HG03097 (cell line): Measurements from ENCODE around the gene SMAD3.
"Not testable (repeated sequence)": the region's sequence is repeated elsewhere in the genome, so short reads cannot be mapped to it uniquely, and the experiment has no call there.

ENCODE experiments used
- ATAC-seq: cut with Tn5 transposase; IDR thresholded peaks from one replicate; pipeline ENCODE4 v1.9.1; 2021; ENCODE audit not compliant: unreplicated experiment, low FRiP score

Gene SMAD3

DNA sequence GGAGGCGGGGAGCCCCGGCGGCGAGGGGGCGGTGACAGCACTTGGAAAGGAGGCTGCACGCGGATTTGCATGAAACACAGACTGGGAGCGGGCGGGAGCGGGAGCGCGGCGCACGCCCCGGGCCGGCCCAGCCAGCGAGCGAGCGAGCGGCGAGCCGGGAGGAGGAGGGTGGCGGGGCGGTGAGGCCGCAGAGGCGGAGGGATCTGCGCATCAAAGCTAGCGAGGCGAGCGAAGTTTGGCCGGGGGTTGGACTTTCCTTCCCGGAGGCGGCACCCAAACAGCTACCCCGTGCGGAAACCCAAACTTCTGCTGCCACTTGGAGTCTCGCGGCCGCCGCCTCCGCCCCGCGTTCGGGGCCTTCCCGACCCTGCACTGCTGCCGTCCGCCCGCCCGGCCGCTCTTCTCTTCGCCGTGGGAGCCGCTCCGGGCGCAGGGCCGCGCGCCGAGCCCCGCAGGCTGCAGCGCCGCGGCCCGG is at the start of gene SMAD3:
SMAD3 (plus strand) TSS at position 72 of the 475 bp plus-strand sequence. CDS start 553 bp downstream, outside the sequence.
- ATAC-seq, result peak; percentile 42

DNA sequence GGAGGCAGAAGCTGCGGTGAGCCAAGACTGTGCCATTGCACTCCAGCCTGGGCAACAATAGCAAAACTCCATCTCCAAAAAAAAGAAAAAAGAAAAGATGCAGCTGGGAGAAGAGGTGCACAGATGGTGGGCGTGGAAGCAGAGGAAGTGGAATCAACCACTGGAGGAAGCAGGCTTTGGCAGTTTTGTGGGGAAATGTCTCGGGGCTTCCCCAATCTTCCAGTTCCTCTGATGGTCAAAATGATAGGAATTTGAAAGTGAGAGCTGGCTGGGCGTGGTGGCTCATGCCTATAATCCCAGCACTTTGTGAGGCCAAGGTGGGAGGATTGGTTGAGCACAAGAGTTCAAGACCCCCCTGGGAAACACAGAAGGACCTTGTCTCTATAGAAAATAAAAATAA is 48.1 kb upstream of the SMAD3 start:
- ATAC-seq, result no peak

DNA sequence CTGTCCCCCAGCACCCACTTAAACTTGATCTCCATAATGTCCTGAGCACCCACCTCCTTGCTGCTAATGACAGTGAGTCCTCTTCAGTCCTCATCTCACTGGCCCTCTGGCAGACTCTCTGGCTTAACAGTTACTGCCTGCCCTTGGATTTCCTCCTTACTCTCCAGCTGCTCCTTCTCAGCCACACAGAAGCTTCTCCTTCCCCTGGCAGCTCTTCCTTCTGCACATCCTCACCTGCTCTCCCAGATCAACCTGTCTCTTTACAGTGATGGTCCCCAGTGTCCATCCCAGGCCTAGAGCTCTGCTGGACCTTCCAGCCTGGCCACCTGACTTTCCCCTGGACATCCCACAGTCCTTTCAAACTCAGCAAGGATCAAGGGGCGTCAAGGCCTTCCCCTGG is 47.4 kb upstream of the SMAD3 start:
- no peak for ATAC-seq

DNA sequence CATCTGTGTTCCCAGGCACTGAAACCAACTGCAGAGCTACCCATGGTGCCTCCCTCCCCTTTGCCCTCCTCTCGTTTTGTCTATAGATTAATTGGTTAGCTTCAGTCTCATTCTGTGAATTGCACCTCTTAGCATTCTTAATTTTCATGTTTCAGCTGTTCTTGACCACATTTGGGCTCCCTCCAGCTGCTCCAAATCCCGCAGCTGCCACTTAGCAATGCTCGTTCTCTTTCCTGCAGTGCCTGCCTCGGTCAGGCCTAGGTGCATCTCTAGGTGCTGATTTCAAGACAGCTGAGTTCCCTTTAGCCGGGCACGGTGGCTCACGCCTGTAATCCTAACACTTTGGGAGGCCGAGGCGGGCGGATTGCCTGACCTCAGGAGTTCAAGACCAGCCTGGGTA is 47.0 kb upstream of the SMAD3 start:
- no peak for ATAC-seq

DNA sequence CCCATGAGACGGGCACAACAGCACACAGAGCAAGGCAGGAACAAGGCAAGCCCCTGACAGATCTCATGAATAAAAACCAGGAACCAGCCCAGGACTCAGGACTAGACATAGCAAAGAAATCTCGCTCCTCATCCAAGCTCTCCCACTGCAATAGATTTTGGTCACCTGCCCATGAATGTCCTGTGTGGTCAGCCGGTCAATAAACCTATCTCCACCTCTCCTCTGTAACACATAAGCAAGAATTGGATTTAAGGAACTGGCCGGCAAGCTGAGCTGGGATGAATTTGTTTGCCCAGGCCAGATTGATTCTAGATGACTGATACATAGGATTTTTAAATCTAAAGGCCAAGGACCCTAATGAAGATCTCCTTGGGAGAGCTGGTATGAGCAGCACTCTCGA is 46.3 kb upstream of the SMAD3 start:
- no peak for ATAC-seq

DNA sequence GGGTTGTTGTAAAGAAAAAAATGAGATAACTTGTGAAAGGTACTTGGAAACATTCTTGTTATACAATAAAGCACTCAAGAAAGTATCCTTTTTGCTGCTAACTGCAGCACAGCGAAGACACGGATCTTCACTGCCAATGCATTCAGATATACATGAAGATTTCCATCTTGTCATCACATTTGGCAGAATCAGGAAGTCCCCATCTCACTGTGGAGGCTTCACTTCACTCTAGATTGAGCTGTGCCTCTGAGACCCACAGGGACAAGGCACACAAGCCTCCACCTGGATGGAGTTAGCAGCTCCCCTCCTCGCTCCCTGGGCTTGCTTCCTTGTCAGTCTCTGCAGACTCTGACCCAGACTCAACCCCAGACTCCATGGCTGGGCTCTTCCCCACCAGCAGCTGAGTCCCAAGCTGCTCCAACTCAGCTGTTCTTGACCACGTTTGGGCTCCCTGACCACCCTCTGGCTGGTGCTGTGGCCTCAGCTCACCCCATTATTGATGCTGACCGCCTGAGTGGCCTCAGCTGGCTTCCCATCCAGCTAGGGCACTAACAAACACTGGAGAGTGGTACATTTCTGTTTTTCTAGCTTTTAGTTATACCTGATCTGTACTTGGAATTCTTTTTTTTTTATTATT is 45.4 kb upstream of the SMAD3 start:
- no peak for ATAC-seq

DNA sequence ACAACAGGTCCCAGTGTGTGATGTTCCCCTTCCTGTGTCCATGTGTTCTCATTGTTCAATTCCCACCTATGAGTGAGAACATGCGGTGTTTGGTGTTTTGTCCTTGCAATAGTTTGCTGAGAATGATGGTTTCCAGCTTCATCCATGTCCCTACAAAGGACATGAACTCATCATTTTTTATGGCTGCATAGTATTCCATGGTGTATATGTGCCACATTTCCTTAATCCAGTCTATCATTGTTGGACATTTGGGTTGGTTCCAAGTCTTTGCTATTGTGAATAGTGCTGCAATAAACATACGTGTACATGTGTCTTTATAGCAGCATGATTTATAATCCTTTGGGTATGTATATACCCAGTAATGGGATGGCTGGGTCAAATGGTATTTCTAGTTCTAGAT is 44.7 kb upstream of the SMAD3 start:
- not testable (repeated sequence) for ATAC-seq

DNA sequence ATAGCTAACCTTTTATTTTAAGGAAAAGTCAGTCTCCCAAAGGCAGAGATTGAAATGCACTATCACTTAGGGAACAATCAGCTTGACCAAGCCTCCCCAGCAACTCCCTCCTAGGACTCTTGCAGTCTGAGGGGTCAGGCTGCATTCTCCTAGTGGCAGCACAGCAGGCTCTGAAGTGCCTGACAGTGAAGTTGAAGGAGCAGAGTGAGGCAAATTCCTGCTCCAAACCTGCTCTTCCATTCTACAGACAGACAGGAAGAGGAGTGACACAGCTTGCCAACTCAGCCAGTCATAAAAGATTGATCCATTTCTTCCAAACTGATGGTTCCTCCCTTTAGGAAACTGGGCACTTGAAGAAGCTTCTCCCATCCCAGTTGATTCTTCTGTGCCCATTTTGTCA is 43.9 kb upstream of the SMAD3 start:
- ATAC-seq, result no peak

DNA sequence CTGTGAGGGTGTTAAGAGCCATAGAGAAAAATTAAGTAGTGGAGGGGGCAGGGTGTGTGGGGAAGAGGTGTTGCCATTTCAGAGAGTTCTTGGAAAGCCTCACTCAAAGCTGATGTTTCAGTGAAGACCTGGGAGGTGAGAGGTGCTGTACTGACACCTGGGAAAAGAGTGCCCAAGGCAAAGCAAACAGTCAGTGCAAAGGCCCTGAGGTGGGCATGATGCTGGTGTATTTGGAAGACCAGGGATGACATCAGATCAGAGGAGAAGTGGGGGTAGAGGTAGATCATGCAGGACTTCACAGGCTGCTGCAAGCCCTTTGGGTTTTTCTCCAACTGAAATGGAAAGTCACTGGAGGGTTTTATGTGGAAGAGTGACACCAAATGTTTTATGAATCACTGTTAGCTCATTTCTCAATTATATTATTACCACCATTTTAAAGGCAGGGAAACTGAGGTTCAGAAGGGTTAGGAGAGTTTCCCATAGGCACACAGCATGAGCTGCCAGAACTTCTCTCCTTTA is 42.8 kb upstream of the SMAD3 start:
- ATAC-seq, result no peak

DNA sequence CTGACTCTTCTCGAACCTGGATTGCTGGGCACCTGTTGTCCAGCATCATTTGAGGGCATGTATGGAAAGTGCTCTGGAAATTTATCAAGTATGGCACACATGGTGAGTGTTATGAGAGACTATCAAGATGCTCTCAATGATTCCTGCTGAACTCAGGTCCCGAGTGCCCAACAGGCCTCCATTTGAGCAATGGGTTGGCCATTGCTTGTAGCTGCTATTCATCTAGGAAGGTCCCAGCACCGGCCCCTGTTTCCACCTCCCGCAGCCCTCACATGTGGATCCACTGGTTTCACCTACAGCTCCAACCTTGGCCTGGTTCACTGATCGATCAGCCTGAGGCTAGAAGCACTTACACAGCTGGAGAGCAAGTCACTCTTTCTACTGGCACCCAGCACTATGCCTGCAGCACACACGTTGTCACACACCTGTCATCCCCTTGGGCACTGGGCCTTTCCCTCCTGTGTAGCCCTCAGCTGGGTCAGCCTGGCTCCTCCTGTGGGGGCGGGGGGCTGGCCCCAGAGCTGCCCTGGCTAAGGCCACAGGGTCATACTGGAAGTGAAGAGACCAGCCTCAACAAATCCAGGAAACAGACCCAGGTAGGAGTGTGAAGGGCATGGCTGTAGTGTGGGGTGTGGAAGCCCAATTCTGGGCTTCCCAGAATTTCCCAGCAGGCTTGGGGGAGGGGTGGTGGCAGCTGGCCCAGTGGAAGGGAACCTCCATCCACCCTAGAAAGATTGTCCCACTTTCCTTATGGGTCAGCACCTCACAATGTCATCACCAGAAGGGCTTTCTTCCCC is 41.7 kb upstream of the SMAD3 start:
- ATAC-seq, result no peak

DNA sequence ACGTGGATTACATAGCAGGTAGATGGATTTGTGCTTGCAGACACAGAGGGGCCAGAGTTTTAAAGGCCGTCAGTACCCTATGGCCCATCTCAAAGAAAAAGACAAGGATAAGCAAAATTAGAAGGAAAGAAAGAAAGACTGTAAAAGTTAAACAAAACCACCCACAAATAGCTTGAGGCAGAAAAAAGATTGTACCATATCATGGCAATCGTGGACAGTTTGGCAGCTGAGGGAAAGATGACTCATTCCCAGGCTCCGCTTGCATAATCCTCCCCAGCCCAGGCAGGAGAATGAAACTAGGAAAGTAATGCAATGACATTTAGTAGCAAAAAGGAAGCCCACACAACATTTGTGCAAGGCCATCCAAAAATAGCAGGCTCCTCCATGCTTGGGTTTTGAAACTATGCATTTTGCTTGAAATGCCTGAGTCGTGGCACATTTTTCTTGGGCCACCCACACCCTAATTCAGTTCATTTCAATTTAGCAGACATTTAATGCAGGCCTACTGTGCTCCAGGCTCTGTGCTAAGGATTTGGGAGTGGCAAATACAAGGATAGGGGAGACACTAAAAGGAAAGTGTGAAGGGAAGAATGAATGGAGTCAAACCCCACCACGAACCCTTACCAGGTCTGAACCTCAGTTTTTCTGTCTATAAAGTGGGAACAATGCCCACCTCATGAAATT is 40.9 kb upstream of the SMAD3 start:
- ATAC-seq, result no peak

DNA sequence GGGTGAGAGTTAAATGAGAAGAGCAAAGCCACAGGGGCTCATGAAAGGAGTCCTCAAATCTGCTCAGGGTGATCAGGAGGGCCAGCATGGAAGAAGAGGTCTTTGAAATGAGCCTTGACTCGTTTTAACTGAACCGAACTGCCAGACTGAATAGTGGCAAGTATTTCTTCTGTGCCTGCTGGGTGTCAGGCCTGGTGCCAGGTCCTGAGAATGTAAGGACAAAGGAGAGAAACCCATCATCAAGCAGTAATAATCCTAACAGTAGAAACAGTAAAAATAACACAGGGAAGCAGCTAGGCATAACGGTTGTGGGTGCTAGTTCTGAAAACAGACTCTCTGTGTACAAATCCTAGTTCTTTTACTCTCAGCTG is 40.4 kb upstream of the SMAD3 start:
- ATAC-seq, result no peak

DNA sequence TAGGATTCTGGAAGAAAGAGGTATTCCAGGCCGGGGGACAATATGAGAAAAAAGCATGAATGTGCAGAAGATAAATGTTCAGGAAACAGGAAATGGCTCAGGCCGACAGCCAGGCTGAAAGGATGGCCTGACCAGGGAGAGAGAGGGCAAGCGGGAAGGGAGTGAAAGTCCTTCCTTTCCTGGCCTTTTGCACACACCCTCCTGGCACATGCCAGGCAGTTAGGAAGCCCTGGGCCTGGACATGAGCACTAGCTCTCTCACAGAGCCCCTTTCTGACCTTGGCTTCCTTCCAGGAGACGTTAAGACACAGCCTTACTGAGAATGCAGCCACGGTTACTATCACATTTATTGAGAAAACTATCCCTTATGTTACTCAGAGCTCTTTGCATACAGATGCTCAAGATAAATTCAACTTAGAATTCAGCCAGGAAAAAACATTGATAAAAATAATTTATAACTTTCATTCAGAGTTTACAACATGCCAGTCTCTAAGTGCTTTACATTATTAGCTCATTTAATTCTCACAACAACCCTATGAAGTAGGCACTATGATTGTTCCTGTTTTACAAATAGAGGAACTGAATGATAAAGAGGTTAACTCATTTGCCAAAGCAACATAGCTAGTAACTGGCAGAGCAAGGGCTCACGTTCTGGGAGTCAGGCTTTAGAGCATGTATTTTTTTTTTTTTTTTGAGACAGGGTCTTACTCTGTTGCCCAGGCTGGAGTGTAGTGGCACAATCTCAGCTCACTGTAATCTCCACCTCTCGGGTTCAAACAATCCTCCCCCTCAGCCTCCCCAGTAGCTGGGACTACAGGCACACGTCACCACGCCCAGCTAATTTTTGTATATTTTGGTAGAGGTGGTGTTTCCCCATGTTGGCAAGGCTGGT is 39.4 kb upstream of the SMAD3 start:
- ATAC-seq, result no peak

DNA sequence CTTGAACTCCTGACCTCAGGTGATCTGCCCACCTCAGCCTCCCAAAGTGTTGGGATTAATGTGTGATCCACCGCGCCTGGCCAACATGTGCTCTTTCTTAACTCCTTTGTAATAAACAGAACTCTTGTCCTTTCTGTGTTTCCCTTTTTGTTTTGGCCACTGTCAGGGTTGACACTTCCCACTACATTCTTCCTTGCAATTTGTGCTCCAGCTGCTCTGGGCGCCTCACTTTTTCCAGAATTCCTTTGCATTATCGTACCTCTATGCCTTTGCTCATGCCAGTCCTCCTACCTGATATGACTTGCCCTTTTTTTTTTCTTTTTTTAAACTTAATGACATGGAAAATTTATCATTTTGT is 38.8 kb upstream of the SMAD3 start:
- no peak for ATAC-seq

DNA sequence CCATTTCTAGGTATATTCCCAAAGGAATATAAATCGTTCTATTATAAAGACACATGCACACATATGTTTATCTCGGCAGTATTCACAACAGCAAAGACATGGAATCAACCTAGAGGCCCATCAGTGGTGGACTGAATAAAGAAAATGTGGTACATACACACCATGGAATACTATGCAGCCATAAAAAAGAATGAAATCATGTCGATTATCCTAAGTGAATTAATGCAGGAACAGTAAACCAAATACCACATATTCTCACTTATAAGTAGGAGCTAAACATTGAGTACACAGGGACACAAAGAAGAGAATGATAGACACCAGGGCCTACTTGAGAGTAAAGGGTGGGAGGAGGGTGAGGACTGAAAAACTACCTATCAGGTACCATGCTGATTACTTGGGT is 37.0 kb upstream of the SMAD3 start:
- ATAC-seq, result not testable (repeated sequence)

DNA sequence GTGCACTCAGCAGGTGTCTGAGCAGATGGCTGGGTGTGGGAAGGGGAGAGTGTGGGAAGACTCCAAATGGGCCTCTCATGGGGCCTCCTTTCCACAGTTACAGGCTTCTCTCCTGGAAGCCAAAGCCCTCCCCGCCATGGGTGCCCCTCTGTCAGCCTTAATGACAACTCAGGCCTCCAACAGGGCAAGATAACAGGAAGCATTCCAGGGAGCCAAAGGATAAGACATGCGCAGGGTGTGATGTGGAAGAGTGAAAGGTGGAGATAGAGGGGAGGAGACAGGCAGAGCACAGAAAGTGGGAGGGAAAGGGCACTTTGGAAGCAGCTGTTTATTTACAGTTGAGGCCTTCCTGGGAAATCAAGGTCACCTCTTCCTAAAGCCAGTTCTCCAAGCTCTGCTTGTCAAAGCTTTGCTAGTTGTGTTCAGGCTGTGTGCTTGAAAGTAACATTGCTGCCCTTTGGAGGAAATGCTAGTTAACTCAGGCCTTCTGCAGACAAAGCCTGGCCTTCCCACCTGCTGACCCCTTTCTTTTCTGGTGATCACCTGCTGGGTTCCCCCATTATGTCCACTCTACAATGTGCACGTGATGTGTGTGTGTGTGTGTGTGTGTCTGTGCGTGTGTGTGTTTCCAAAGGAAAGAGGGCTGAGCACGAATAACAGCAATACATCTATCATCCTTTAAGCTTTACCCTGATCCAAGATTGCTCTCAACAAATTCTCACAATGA is 35.2 kb upstream of the SMAD3 start:
- no peak for ATAC-seq

DNA sequence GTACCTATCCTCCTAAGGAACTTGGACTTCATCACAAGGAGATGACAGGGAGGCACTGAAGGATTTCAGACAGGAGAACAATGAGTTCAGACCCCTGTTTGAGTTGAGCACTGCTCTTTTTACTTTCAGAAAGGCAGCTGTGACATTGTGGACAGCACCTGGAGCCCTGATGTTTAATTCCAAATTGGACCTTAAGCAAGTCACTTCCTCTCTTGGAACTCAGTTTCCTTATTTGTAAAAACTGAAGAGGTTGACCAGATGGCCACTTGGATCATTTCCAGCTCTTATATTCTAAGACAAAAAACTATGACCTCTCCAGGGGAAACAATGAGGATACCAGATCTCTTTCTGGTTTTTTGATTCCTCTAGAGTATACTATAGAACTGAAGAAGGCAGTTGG is 34.1 kb upstream of the SMAD3 start:
- ATAC-seq, result no peak

DNA sequence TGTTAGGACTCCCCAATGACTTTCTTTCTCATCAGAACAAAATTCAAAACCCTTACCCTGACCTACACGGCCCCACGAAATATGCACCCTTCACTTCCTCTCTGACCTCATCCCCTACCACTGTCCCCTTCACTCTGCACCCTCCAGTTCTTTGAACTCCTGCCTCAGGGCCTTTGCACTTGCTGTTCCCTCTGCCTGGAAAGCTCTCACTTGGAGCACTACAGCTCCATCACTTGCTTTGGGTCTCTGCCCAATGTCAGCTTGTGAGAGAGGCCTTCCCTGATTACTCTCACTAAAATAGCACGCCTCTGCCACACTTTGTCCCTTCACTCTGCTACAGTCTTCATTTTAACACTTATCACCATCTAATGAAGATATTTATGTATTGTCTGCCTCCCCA is 32.8 kb upstream of the SMAD3 start:
- ATAC-seq, result no peak

DNA sequence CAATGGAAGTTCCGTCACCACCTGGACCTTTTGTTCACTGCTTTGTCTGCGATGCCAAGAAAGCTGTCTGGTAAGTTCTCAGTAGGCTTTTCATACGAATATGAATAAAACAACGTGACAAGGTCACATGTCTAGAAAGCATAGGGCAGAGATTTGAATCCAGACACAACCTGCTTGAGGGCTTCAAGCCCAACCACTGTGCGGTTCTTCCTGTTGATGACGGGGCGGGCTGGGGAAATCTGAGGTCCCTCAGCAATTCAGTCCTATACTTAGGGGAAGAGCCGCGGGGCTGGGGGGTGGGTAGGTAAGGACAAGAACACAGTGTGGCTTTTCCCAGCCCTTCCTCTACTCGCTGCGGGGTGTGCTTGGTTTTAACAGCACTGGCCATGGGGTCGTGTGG is 32.4 kb upstream of the SMAD3 start:
- ATAC-seq, result no peak

DNA sequence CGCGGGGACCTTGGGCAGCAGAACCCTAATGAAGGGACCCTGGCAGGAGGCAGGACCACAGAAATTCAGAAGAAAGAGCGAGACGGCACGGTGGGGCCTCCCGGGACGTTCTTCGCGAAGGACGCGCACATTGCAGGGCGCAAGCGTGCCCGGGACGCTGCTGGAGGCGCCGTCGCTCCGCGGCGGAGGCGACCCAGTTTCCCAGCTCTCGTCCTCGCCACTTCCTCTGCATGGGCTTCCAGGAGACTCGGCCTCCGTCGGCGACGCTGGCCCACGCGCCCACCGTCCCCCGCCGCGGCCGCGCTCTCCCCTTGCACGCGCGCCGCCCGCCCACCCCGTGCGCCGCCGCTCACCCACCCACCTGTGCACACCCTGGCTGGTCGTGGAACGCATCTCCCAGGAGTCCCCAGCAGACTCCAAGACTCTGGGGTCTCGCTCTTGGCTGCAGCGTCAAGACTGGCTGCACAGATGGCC is 31.8 kb upstream of the SMAD3 start:
- no peak for ATAC-seq
